HG02678 (cell line): Measurements from ENCODE around the gene NEURL1B.
"Not testable (repeated sequence)": the region's sequence is repeated elsewhere in the genome, so short reads cannot be mapped to it uniquely, and the experiment has no call there.

Experiments
- ATAC-seq: cut with Tn5 transposase; IDR thresholded peaks from one replicate; pipeline ENCODE4 v1.9.1; 2021; ENCODE audit warnings: mild to moderate bottlenecking, moderate library complexity; ENCODE audit not compliant: unreplicated experiment

Gene NEURL1B

GRCh38 chr5:172671091-172671490 is 30.0 kb downstream of the NEURL1B start:
- ATAC-seq, result no peak

- no peak for ATAC-seq
These were observed 31.6 kb downstream of the NEURL1B start for GRCh38 chr5:172672681-172673080.

GRCh38 chr5:172674155-172674554 is 33.1 kb downstream of the NEURL1B start:
- no peak for ATAC-seq

GRCh38 chr5:172676914-172677475 is 35.9 kb downstream of the NEURL1B start:
- no peak for ATAC-seq

GRCh38 chr5:172678362-172678874 is 37.4 kb downstream of the NEURL1B start:
- not testable (repeated sequence) for ATAC-seq

GRCh38 chr5:172678902-172679301 is 37.8 kb downstream of the NEURL1B start:
- ATAC-seq, result no peak

GRCh38 chr5:172679628-172680212 is 38.7 kb downstream of the NEURL1B start:
- no peak for ATAC-seq

GRCh38 chr5:172680921-172681320 is 39.9 kb downstream of the NEURL1B start:
- ATAC-seq, result no peak

- ATAC-seq, result no peak
These were observed 40.4 kb downstream of the NEURL1B start for GRCh38 chr5:172681421-172681820.

GRCh38 chr5:172683264-172683644 is 42.2 kb downstream of the NEURL1B start:
- no peak for ATAC-seq

GRCh38 chr5:172683645-172684471 is 42.8 kb downstream of the NEURL1B start:
- ATAC-seq, result no peak

- no peak for ATAC-seq
These were observed 44.0 kb downstream of the NEURL1B start for GRCh38 chr5:172685091-172685490.

GRCh38 chr5:172686111-172686510 is 45.0 kb downstream of the NEURL1B start:
- ATAC-seq, result no peak

- no peak for ATAC-seq
These were observed 45.7 kb downstream of the NEURL1B start for GRCh38 chr5:172686539-172687390.

GRCh38 chr5:172687940-172688339 is 46.9 kb downstream of the NEURL1B start:
- ATAC-seq, result no peak

GRCh38 chr5:172688349-172689217 is 47.5 kb downstream of the NEURL1B start:
- no peak for ATAC-seq

GRCh38 chr5:172689218-172689572 is 48.1 kb downstream of the NEURL1B start:
- ATAC-seq, result no peak

GRCh38 chr5:172689801-172690200 is 48.7 kb downstream of the NEURL1B start:
- no peak for ATAC-seq

GRCh38 chr5:172690258-172691075 is 49.4 kb downstream of the NEURL1B start:
- no peak for ATAC-seq
